Keratinocyte (primary cell): ENCODE measurements around the gene RBM4. TPM values are rescaled to one million over a fixed set of nuclear protein-coding genes. Genes with fewer than 3 reads are reported as not detected.

Experiments used
- DNase-seq: peaks from one replicate; pipeline ENCODE4 v3.0.0-alpha.2; 2011; ENCODE audit warnings: low read depth, missing footprints, low spot score
- FAIRE-seq: peaks from 2 replicates; lab custom pipeline; 2011; peaks lifted over from hg19 to GRCh38; lab: Jason Lieb, UNC
- H2AFZ ChIP-seq: 2 replicates; pipeline ENCODE4 v1.6.0; 2012; ENCODE audit warnings: low read length, control low read depth, inconsistent platforms; ENCODE audit not compliant: control insufficient read depth
- H3K27ac ChIP-seq: 2 replicates; pipeline ENCODE4 v1.5.1; 2011; ENCODE audit warnings: low read length; ENCODE audit not compliant: control insufficient read depth, insufficient read depth
- H3K27me3 ChIP-seq: 3 replicates; pipeline ENCODE4 v1.6.0; 2011; ENCODE audit warnings: low read length; ENCODE audit not compliant: control insufficient read depth, insufficient read depth; ENCODE audit errors: extremely low read depth
- H3K36me3 ChIP-seq, 2 experiments: 2 replicates in 1 of 2; 3 replicates in 1 of 2; pipeline ENCODE4 v1.5.1; 2011; ENCODE audit warnings: low read length in 2 of 2, mild to moderate bottlenecking in 1 of 2; ENCODE audit not compliant: control insufficient read depth in 2 of 2, insufficient read depth in 2 of 2; ENCODE audit errors: extremely low read depth in 1 of 2
- H3K4me1 ChIP-seq: 3 replicates; pipeline ENCODE4 v1.5.1; 2011; ENCODE audit warnings: low read length; ENCODE audit not compliant: control insufficient read depth, insufficient read depth; ENCODE audit errors: extremely low read depth
- H3K4me2 ChIP-seq: 3 replicates; pipeline ENCODE4 v1.6.0; 2011; ENCODE audit warnings: low read depth, low read length; ENCODE audit not compliant: control insufficient read depth, insufficient read depth; ENCODE audit errors: extremely low read depth
- H3K4me3 ChIP-seq, 3 experiments: fragments of 200-600 bp in 1 of 3; sonication (generic) in 1 of 3; 2 replicates in 2 of 3; 3 replicates in 1 of 3; pipeline ENCODE4 v1.5.1; 2011 to 2016; ENCODE audit warnings: low read length in 3 of 3, mild to moderate bottlenecking in 3 of 3, control low read depth in 2 of 3, inconsistent platforms in 1 of 3, low read depth in 1 of 3, mixed read lengths in 1 of 3, mixed run types in 1 of 3, moderate library complexity in 1 of 3; ENCODE audit not compliant: control insufficient read depth in 2 of 3, insufficient read depth in 2 of 3; ENCODE audit errors: extremely low read depth in 1 of 3
- H3K79me2 ChIP-seq: 2 replicates; pipeline ENCODE4 v1.6.0; 2012; ENCODE audit warnings: low read length; ENCODE audit not compliant: control insufficient read depth, insufficient read depth
- H3K9ac ChIP-seq: 3 replicates; pipeline ENCODE4 v1.6.0; 2011; ENCODE audit warnings: low read length; ENCODE audit not compliant: control insufficient read depth, insufficient read depth; ENCODE audit errors: extremely low read depth
- H3K9me1 ChIP-seq: 3 replicates; pipeline ENCODE4 v1.6.0; 2011; ENCODE audit warnings: low read length; ENCODE audit not compliant: control insufficient read depth, insufficient read depth; ENCODE audit errors: extremely low read depth
- H3K9me3 ChIP-seq: 2 replicates; pipeline ENCODE4 v1.5.1; 2012; ENCODE audit warnings: low read depth, low read length; ENCODE audit not compliant: control insufficient read depth
- H4K20me1 ChIP-seq: 3 replicates; pipeline ENCODE4 v1.6.0; 2011; ENCODE audit warnings: low read length; ENCODE audit not compliant: control insufficient read depth, insufficient read depth; ENCODE audit errors: extremely low read depth
- EZH2 ChIP-seq: IDR thresholded peaks from one replicate; pipeline ENCODE4 v1.6.1; 2012; ENCODE audit warnings: inconsistent platforms, mild to moderate bottlenecking, low read length, moderate library complexity
- dilution Hi-C: fragments of 300-500 bp; cut with MboI; formaldehyde crosslinking; loops from one replicate; pipeline ENCODE4 v1.7.0; 2020; ENCODE audit warnings: low sequenced_read_pairs; ENCODE audit not compliant: extremely low pct_ligation_motif_present
- polyA plus RNA-seq, 5 experiments: library from polyadenylated mRNA; depleted of rRNA in 3 of 5; stranded (reverse) in 3 of 5; stranded (forward) in 1 of 5; unstranded in 1 of 5; fragments of >200 nt; gene quantifications; 1 replicate in 1 of 5; 2 replicates in 3 of 5; 3 replicates in 1 of 5; pipeline versions ENCODE4 v1.2.1 to v1.2.3, GENCODE V29; 2011 to 2012; ENCODE audit warnings: missing spikeins in 2 of 5, low read depth in 1 of 5, low replicate concordance in 1 of 5
- TF ChIP-seq, protein P1 (sequence below), 3 experiments: IDR thresholded peaks in 1 of 3; conservative IDR thresholded peaks in 1 of 3; optimal IDR thresholded peaks in 1 of 3; 2 replicates in 2 of 3; 3 replicates in 1 of 3; pipeline versions ENCODE3 to v1.5.1; 2011; ENCODE audit warnings: low read length in 3 of 3, mild to moderate bottlenecking in 3 of 3, moderate library complexity in 2 of 3, control low read depth in 1 of 3, inconsistent platforms in 1 of 3; ENCODE audit not compliant: insufficient read depth in 2 of 3; ENCODE audit errors: extremely low read depth in 1 of 3

Gene RBM4
- polyA plus RNA-seq, 1 donor (not counting 4 experiments of a cell fraction or from before 2014, with no cell fraction given) = 190 TPM

DNA sequence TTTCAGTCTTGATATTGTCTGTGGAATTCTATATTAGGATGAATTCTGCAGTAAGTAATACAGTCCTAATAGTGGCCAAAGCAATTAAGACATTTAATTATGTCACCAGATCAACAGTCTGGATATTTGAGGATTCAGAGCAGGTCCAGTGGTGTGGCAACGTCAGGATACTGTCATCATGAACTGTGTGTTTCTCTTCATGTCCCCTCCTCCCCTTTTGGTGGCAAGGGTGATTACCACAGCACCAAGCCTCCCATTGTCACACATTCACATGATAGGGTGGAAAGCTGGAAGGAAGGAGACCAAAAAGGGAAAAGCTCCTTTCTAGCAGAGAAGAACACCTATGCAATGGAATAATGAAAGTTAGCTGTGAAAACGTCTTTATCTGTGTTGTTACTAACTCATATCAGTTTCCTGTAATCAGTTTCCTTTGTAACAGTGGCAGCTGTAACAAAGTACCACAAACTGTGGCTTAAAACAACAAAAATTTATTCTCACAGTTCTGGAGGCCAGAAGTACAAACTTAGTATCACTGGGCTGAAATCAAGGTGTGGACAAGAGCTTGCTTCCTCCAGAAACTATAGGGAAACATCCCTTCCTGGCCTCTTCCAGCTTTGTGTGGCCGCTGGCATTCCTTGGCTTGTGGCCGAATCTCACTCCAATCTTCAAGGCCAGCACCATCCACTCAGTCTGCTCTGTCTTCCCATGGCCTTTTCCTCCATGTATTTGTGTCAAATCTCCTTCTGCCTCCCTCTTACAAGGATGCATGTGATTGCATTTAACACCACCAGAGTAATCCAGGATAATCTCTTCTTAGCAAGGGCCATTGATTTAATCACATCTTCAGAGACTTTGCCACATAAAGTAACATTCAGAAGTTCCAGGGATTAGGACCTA is 28.5 kb upstream of the RBM4 start:
- no peaks in the 10 kb centered on the region for H3K9me3 ChIP-seq
- no peaks in the 10 kb centered on the region for H3K27me3 ChIP-seq
- no peaks in the 10 kb centered on the region for H3K9me1 ChIP-seq
- no peak for TF ChIP-seq EZH2
- TF ChIP-seq, protein P1, sequence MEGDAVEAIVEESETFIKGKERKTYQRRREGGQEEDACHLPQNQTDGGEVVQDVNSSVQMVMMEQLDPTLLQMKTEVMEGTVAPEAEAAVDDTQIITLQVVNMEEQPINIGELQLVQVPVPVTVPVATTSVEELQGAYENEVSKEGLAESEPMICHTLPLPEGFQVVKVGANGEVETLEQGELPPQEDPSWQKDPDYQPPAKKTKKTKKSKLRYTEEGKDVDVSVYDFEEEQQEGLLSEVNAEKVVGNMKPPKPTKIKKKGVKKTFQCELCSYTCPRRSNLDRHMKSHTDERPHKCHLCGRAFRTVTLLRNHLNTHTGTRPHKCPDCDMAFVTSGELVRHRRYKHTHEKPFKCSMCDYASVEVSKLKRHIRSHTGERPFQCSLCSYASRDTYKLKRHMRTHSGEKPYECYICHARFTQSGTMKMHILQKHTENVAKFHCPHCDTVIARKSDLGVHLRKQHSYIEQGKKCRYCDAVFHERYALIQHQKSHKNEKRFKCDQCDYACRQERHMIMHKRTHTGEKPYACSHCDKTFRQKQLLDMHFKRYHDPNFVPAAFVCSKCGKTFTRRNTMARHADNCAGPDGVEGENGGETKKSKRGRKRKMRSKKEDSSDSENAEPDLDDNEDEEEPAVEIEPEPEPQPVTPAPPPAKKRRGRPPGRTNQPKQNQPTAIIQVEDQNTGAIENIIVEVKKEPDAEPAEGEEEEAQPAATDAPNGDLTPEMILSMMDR (optimal IDR thresholded peaks at IDR 0.05 in 1 of 3, IDR thresholded peaks at IDR 0.05 in 1 of 3, conservative IDR thresholded peaks at IDR 0.05 in 1 of 3; ENCODE audit: extremely low read depth in 1 of 3, insufficient read depth in 2 of 3, low read length in 3 of 3) = no peak
- H2AFZ ChIP-seq = no peak overlapping the region
- dilution Hi-C loops = no loop called here
- FAIRE-seq (no peak), DNase-seq (no peak)
- no peak overlapping the region for H3K27ac ChIP-seq
- no peak overlapping the region for H3K9ac ChIP-seq
- no peak overlapping the region for H3K4me3 ChIP-seq
- peaks cover 7% of the 10 kb centered on the region for H3K4me1 ChIP-seq
- no peaks in the 10 kb centered on the region for H4K20me1 ChIP-seq
- peaks cover 8 to 13% of the 10 kb centered on the region in 2 experiments for H3K36me3 ChIP-seq
- no peak overlapping the region for H3K4me2 ChIP-seq
- no peaks in the 10 kb centered on the region for H3K79me2 ChIP-seq

DNA sequence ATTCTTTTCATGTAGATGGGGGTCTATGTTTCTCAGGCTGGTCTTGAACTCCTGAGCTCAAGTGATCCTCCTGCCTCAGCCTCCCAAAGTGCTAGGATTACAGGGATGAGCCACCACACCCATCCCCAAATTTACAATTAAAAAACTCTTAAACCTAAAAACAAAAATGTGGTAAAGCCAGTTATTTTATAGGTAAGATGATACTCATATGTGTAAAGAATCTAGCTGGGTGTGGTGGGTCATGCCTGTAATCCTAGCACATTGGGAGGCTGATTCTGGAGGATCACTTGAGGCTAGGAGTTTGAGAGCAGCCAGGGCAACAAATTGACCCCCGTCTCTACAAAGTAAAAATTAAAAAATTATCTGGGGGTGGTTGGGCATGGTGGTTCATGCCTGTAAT is 26.0 kb upstream of the RBM4 start:
- Histone ChIP-seq H3K9me1 (no peaks in the 10 kb centered on the region), H3K9ac (no peak overlapping the region), H3K27me3 (no peaks in the 10 kb centered on the region), H3K4me3 (no peak overlapping the region), H4K20me1 (peaks cover 5% of the 10 kb centered on the region), H2AFZ (no peak overlapping the region), H3K9me3 (no peaks in the 10 kb centered on the region), H3K36me3 (no peaks in the 10 kb centered on the region), H3K79me2 (peaks cover 10% of the 10 kb centered on the region), H3K27ac (no peak overlapping the region), H3K4me1 (peaks cover 1% of the 10 kb centered on the region), H3K4me2 (no peak overlapping the region)
- TF ChIP-seq, protein P1 (optimal IDR thresholded peaks at IDR 0.05 in 1 of 3, IDR thresholded peaks at IDR 0.05 in 1 of 3, conservative IDR thresholded peaks at IDR 0.05 in 1 of 3; ENCODE audit: extremely low read depth in 1 of 3, insufficient read depth in 2 of 3, low read length in 3 of 3) = no peak
- TF ChIP-seq EZH2 = no peak
- no peak for FAIRE-seq
- no peak for DNase-seq
- dilution Hi-C loops = no loop called here
